Liver (tissue), 9 donors: ENCODE data around the gene ARHGEF28. TPM values are rescaled to one million over a fixed set of nuclear protein-coding genes. Genes with fewer than 3 reads are reported as not detected.

Experiments
- DNase-seq: peaks from one replicate; pipeline ENCODE4 v3.0.0-alpha.2; 2017; ENCODE audit warnings: low spot score
- H3K27ac ChIP-seq, 2 donors: one replicate each; pipeline ENCODE4 v1.7.0; 2013; ENCODE audit warnings: inconsistent platforms in 2 of 2, low read length in 2 of 2, control low read depth in 1 of 2, low read depth in 1 of 2, mild to moderate bottlenecking in 1 of 2
- H3K27me3 ChIP-seq, 4 donors: one replicate each; pipeline versions ENCODE4 v1.6.1 to v1.7.0; 2013; ENCODE audit warnings: low read length in 3 of 4, inconsistent platforms in 1 of 4, mild to moderate bottlenecking in 1 of 4, moderate library complexity in 1 of 4; ENCODE audit not compliant: control insufficient read depth in 4 of 4, insufficient read depth in 4 of 4
- H3K36me3 ChIP-seq, 4 donors: one replicate each; pipeline versions ENCODE4 v1.6.1 to v1.7.0; 2013; ENCODE audit warnings: low read length in 3 of 4, mild to moderate bottlenecking in 3 of 4, low read depth in 1 of 4, moderate library complexity in 1 of 4; ENCODE audit not compliant: control insufficient read depth in 4 of 4, insufficient read depth in 3 of 4
- H3K4me1 ChIP-seq, 4 donors: one replicate each; pipeline versions ENCODE4 v1.6.1 to v1.7.0; 2013; ENCODE audit warnings: low read length in 3 of 4, mild to moderate bottlenecking in 3 of 4, moderate library complexity in 1 of 4; ENCODE audit not compliant: control insufficient read depth in 4 of 4, insufficient read depth in 4 of 4
- H3K4me3 ChIP-seq, 3 donors: one replicate each; pipeline versions ENCODE4 v1.6.1 to v1.7.0; 2013; ENCODE audit warnings: low read length in 3 of 3, control low read depth in 1 of 3, low read depth in 1 of 3, mild to moderate bottlenecking in 1 of 3
- H3K9ac ChIP-seq, 2 donors: one replicate each; pipeline ENCODE4 v1.7.0; 2013; ENCODE audit warnings: low read length in 2 of 2, mild to moderate bottlenecking in 2 of 2, moderate library complexity in 2 of 2, control low read depth in 1 of 2, low read depth in 1 of 2
- H3K9me3 ChIP-seq, 4 donors: one replicate each; pipeline versions ENCODE4 v1.6.1 to v1.7.0; 2013; ENCODE audit warnings: low read length in 3 of 4; ENCODE audit not compliant: control insufficient read depth in 4 of 4
- ATF3 ChIP-seq: IDR thresholded peaks from 2 replicates; pipeline ENCODE4 v1.6.1; 2016; ENCODE audit warnings: antibody characterized with exemption
- EGR1 ChIP-seq, 2 donors: IDR thresholded peaks; 2 replicates each; pipeline ENCODE4 v1.6.1; 2016 to 2018; ENCODE audit warnings: antibody characterized with exemption in 2 of 2, low read depth in 2 of 2
- FOXA1 ChIP-seq: IDR thresholded peaks from 2 replicates; pipeline ENCODE4 v1.6.1; 2016; ENCODE audit warnings: antibody characterized with exemption
- FOXA2 ChIP-seq: IDR thresholded peaks from 2 replicates; pipeline ENCODE4 v1.6.1; 2016; ENCODE audit warnings: antibody characterized with exemption
- GABPA ChIP-seq, 2 donors: IDR thresholded peaks in 1 of 2; conservative IDR thresholded peaks in 1 of 2; 2 replicates each; pipeline ENCODE4 v1.6.1; 2016; ENCODE audit warnings: antibody characterized with exemption in 2 of 2, mild to moderate bottlenecking in 1 of 2, moderate library complexity in 1 of 2
- HNF4A ChIP-seq, 2 donors: conservative IDR thresholded peaks; 2 replicates each; pipeline ENCODE4 v1.6.1; 2016; ENCODE audit warnings: antibody characterized with exemption in 2 of 2, mild to moderate bottlenecking in 2 of 2
- HNF4G ChIP-seq: IDR thresholded peaks from 2 replicates; pipeline ENCODE4 v1.6.1; 2016; ENCODE audit warnings: antibody characterized with exemption
- JUND ChIP-seq, 2 donors: IDR thresholded peaks; 2 replicates each; pipeline ENCODE4 v1.6.1; 2016; ENCODE audit warnings: antibody characterized with exemption in 2 of 2
- MAX ChIP-seq: IDR thresholded peaks from 2 replicates; pipeline ENCODE4 v1.6.1; 2016; ENCODE audit warnings: antibody characterized with exemption
- NR2F2 ChIP-seq: IDR thresholded peaks from 2 replicates; pipeline ENCODE4 v1.6.1; 2016; ENCODE audit warnings: antibody characterized with exemption
- RAD21 ChIP-seq, 2 donors: IDR thresholded peaks; 2 replicates each; pipeline ENCODE4 v1.6.1; 2016; ENCODE audit warnings: antibody characterized with exemption in 2 of 2, mild to moderate bottlenecking in 2 of 2
- RXRA ChIP-seq, 2 donors: IDR thresholded peaks; 2 replicates each; pipeline ENCODE4 v1.6.1; 2017 to 2018; ENCODE audit warnings: antibody characterized with exemption in 2 of 2, mild to moderate bottlenecking in 1 of 2
- TAF1 ChIP-seq: conservative IDR thresholded peaks from 2 replicates; pipeline ENCODE4 v1.6.1; 2016; ENCODE audit warnings: antibody characterized with exemption, mild to moderate bottlenecking
- YY1 ChIP-seq: IDR thresholded peaks from 2 replicates; pipeline ENCODE4 v1.6.1; 2016; ENCODE audit warnings: antibody characterized with exemption, mild to moderate bottlenecking
- ZBTB33 ChIP-seq: IDR thresholded peaks from 2 replicates; pipeline ENCODE4 v1.6.1; 2016; ENCODE audit warnings: antibody characterized with exemption
- WGBS: extraction: QIAGEN DNeasy Blood & Tissue Kit; methylation state at CpG from one replicate; pipeline ENCODE4 v1.1.7; 2013; 5-methylcytosine and 5-hydroxymethylcytosine counted together
- polyA plus RNA-seq, 2 donors: library from polyadenylated mRNA; stranded (reverse) in 1 of 2; unstranded in 1 of 2; fragments of 200-250 nt in 1 of 2; fragments of >200 nt in 1 of 2; fragmentation: Nextera tagmentation in 1 of 2; extraction: Ambion mirVana in 1 of 2; gene quantifications; one replicate each; pipeline versions ENCODE4 v1.2.1 to v1.2.3, GENCODE V29; 2013 to 2015
- total RNA-seq, 2 donors: library from RNA; depleted of rRNA; stranded (reverse); fragments of >200 nt; gene quantifications; one replicate each; pipeline ENCODE4 v1.2.3, GENCODE V29; 2014
- TF ChIP-seq, protein P1 (sequence below): fragments of 150-350 bp; IDR thresholded peaks from 2 replicates; pipeline ENCODE4 v1.5.1; 2017; ENCODE audit warnings: improper control_type of control experiment, low read depth, low read length; ENCODE audit not compliant: missing input control
- TF ChIP-seq, protein P2 (sequence below): IDR thresholded peaks from 2 replicates; pipeline ENCODE4 v1.6.1; 2016; ENCODE audit warnings: antibody characterized with exemption, mild to moderate bottlenecking
- donor health status: healthy.
- donor health status: healthy.
- donor health status: healthy.
- donor health status: healthy.
- donor health status: healthy.

ARHGEF28 gene
- total and polyA plus RNA-seq, 4 donors: 1.6 to 13.9 (median 3.6) TPM

DNA sequence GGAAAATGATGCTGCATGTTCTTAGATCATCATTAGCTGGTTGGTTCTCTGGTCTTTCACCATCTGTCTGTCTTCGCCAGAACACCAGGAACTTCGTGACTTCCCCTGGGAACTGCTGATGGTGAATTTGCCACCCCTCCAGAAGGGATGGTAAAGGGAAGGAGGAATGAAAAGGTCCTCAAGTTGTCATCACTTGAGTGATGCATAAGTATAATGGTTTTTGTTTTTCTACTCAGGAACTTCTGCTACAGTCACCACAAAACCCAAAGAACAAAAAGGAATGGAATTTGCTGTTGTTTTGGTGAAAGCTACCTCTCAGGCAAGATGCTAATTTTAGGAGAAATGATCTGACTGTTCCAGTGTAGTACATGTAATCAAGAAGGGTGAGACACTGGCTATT, 328.4 kb downstream of the ARHGEF28 start:
- Histone ChIP-seq H3K27me3 (no peaks in the 10 kb centered on the region), H3K4me1 (no peaks in the 10 kb centered on the region), H3K36me3 (no peaks in the 10 kb centered on the region), H3K9ac (no peak overlapping the region), H3K9me3 (no peaks in the 10 kb centered on the region), H3K4me3 (no peak overlapping the region), H3K27ac (no peak overlapping the region)
- TF ChIP-seq YY1: no peak
- no peak for TF ChIP-seq ATF3
- no peak for TF ChIP-seq GABPA (IDR thresholded peaks at IDR 0.05 in 1 of 2, conservative IDR thresholded peaks at IDR 0.05 in 1 of 2)
- TF ChIP-seq RXRA (IDR thresholded peaks at IDR 0.05): no peak
- TF ChIP-seq, protein P1, sequence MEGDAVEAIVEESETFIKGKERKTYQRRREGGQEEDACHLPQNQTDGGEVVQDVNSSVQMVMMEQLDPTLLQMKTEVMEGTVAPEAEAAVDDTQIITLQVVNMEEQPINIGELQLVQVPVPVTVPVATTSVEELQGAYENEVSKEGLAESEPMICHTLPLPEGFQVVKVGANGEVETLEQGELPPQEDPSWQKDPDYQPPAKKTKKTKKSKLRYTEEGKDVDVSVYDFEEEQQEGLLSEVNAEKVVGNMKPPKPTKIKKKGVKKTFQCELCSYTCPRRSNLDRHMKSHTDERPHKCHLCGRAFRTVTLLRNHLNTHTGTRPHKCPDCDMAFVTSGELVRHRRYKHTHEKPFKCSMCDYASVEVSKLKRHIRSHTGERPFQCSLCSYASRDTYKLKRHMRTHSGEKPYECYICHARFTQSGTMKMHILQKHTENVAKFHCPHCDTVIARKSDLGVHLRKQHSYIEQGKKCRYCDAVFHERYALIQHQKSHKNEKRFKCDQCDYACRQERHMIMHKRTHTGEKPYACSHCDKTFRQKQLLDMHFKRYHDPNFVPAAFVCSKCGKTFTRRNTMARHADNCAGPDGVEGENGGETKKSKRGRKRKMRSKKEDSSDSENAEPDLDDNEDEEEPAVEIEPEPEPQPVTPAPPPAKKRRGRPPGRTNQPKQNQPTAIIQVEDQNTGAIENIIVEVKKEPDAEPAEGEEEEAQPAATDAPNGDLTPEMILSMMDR: no peak
- TF ChIP-seq MAX: no peak
- TF ChIP-seq EGR1 (IDR thresholded peaks at IDR 0.05; ENCODE audit: low read depth in 2 of 2): no peak
- TF ChIP-seq ZBTB33: no peak
- TF ChIP-seq HNF4G: no peak
- no peak for TF ChIP-seq JUND (IDR thresholded peaks at IDR 0.05)
- no peak for TF ChIP-seq NR2F2
- TF ChIP-seq RAD21 (IDR thresholded peaks at IDR 0.05): no peak
- TF ChIP-seq TAF1: no peak
- TF ChIP-seq FOXA2: no peak
- TF ChIP-seq, protein P2, sequence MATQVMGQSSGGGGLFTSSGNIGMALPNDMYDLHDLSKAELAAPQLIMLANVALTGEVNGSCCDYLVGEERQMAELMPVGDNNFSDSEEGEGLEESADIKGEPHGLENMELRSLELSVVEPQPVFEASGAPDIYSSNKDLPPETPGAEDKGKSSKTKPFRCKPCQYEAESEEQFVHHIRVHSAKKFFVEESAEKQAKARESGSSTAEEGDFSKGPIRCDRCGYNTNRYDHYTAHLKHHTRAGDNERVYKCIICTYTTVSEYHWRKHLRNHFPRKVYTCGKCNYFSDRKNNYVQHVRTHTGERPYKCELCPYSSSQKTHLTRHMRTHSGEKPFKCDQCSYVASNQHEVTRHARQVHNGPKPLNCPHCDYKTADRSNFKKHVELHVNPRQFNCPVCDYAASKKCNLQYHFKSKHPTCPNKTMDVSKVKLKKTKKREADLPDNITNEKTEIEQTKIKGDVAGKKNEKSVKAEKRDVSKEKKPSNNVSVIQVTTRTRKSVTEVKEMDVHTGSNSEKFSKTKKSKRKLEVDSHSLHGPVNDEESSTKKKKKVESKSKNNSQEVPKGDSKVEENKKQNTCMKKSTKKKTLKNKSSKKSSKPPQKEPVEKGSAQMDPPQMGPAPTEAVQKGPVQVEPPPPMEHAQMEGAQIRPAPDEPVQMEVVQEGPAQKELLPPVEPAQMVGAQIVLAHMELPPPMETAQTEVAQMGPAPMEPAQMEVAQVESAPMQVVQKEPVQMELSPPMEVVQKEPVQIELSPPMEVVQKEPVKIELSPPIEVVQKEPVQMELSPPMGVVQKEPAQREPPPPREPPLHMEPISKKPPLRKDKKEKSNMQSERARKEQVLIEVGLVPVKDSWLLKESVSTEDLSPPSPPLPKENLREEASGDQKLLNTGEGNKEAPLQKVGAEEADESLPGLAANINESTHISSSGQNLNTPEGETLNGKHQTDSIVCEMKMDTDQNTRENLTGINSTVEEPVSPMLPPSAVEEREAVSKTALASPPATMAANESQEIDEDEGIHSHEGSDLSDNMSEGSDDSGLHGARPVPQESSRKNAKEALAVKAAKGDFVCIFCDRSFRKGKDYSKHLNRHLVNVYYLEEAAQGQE: no peak
- no peak for TF ChIP-seq FOXA1
- no peak for TF ChIP-seq HNF4A (conservative IDR thresholded peaks at IDR 0.05)
- 88% methylated on average over 2 of the region's 2 CpGs for WGBS
- DNase-seq: no peak
